Hepatocyte (in vitro differentiated cells): Measurements from ENCODE around the gene ENG.

Experiments
- EZH2 ChIP-seq: fragments of 200-600 bp; sonication (generic); IDR thresholded peaks from 2 replicates; pipeline ENCODE4 v1.6.1; 2016; ENCODE audit warnings: antibody characterized with exemption, mild to moderate bottlenecking, borderline replicate concordance
- EZH2phosphoT487 ChIP-seq: fragments of 200-600 bp; sonication (generic); IDR thresholded peaks from one replicate; pipeline ENCODE4 v1.6.1; 2018; ENCODE audit warnings: antibody characterized with exemption, mild to moderate bottlenecking, low read depth, moderate library complexity; ENCODE audit not compliant: unreplicated experiment, severe bottlenecking
- TF ChIP-seq, protein P1 (sequence below): fragments of 200-600 bp; sonication (generic); IDR thresholded peaks from 2 replicates; pipeline ENCODE4 v1.5.1; 2016; ENCODE audit warnings: antibody characterized with exemption, mild to moderate bottlenecking; ENCODE audit not compliant: poor library complexity

DNA sequence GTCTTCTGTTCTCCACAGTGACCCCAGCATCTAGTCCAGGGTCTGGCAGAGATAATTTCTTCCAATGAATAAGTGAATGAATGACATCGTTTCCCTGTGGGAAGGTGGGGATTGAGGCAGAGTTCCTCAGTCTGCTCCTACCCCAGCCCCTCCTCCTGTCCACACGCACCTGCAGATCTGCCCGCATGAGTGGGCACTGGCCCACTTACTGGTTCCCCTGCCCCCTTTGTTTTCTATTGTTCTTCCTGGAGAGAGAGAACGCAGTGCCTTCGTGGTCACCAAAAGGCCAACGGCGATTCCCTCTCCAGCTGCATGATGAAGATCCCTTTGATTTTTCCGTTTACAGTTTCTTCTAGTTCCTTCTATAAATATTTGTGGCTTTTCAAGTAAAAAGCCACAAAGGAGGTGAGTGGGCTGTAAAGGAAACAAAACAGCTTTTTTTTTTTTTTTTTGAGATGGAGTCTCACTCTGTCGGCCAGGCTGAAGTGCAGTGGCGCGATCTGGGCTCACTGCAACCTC lies 57.5 kb downstream of the ENG start:
- TF ChIP-seq, protein P1, sequence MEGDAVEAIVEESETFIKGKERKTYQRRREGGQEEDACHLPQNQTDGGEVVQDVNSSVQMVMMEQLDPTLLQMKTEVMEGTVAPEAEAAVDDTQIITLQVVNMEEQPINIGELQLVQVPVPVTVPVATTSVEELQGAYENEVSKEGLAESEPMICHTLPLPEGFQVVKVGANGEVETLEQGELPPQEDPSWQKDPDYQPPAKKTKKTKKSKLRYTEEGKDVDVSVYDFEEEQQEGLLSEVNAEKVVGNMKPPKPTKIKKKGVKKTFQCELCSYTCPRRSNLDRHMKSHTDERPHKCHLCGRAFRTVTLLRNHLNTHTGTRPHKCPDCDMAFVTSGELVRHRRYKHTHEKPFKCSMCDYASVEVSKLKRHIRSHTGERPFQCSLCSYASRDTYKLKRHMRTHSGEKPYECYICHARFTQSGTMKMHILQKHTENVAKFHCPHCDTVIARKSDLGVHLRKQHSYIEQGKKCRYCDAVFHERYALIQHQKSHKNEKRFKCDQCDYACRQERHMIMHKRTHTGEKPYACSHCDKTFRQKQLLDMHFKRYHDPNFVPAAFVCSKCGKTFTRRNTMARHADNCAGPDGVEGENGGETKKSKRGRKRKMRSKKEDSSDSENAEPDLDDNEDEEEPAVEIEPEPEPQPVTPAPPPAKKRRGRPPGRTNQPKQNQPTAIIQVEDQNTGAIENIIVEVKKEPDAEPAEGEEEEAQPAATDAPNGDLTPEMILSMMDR, result no peak
- TF ChIP-seq EZH2, result no peak
- no peak for TF ChIP-seq EZH2phosphoT487
